Panc1 (cell line): Measurements from ENCODE around the gene PREB. TPM values are rescaled to one million over a fixed set of nuclear protein-coding genes. Genes with fewer than 3 reads are reported as not detected.

ENCODE experiments used
- ATAC-seq: fragments of 200-7000 bp; cut with Tn5 transposase; 2 replicates; pipeline ENCODE4 v1.9.1; 2020; ENCODE audit warnings: mild to moderate bottlenecking, moderate library complexity
- BruUV-seq: library from RNA; stranded (reverse); fragments of 400-500 nt; replicated peaks from 2 replicates; lab custom pipeline; 2021; lab: Mats Ljungman, UMichigan
- CTCF ChIA-PET: fragments of 300-600 bp; sonication (Branson Sonifier 250); formaldehyde crosslinking; loops from one replicate; lab custom pipeline; 2022; ENCODE audit warnings: antibody characterized with exemption; lab: Charles Lee
- POLR2A ChIA-PET: fragments of 300-600 bp; sonication (Branson Sonifier 250); formaldehyde crosslinking; loops from one replicate; lab custom pipeline; 2022; ENCODE audit warnings: antibody characterized with exemption; lab: Charles Lee
- DNase-seq: peaks from one replicate; pipeline ENCODE4 v3.0.0-alpha.2; 2010; ENCODE audit warnings: low read depth, low spot score
- H3K27ac ChIP-seq: 2 replicates; pipeline ENCODE4 v1.5.1; 2011; ENCODE audit warnings: mild to moderate bottlenecking, low read length, inconsistent platforms
- H3K27me3 ChIP-seq: fragments of 200-500 bp; sonication (Bioruptor generic); 2 replicates; pipeline ENCODE4 v1.6.0; 2014; ENCODE audit warnings: low read length, inconsistent platforms; ENCODE audit not compliant: control insufficient read depth, insufficient read depth
- H3K36me3 ChIP-seq: fragments of 200-500 bp; sonication (Bioruptor generic); 2 replicates; pipeline ENCODE4 v1.5.1; 2014; ENCODE audit warnings: inconsistent platforms, mild to moderate bottlenecking, low read length, moderate library complexity; ENCODE audit not compliant: control insufficient read depth, insufficient read depth
- H3K4me1 ChIP-seq: 2 replicates; pipeline ENCODE4 v1.5.1; 2011; ENCODE audit warnings: inconsistent platforms, mild to moderate bottlenecking, low read length, moderate library complexity; ENCODE audit not compliant: control insufficient read depth, insufficient read depth
- H3K4me3 ChIP-seq, 2 experiments: 2 replicates each; pipeline ENCODE4 v1.5.1; 2011 to 2012; ENCODE audit warnings: low read depth in 2 of 2, low read length in 2 of 2, mild to moderate bottlenecking in 2 of 2, inconsistent platforms in 1 of 2, moderate library complexity in 1 of 2
- H3K9me3 ChIP-seq: fragments of 200-500 bp; sonication (Bioruptor generic); 2 replicates; pipeline ENCODE4 v1.5.1; 2014; ENCODE audit warnings: low read depth, mild to moderate bottlenecking, inconsistent platforms, low read length, moderate library complexity; ENCODE audit not compliant: control insufficient read depth, insufficient read depth
- POLR2AphosphoS5 ChIP-seq: IDR thresholded peaks from 2 replicates; pipeline ENCODE4 v1.6.1; 2012; ENCODE audit warnings: mild to moderate bottlenecking, low read depth, low read length, moderate library complexity
- REST ChIP-seq, 2 experiments: IDR thresholded peaks; 2 replicates each; pipeline ENCODE4 v1.6.1; 2011 to 2012; ENCODE audit warnings: low read depth in 2 of 2, control low read depth in 1 of 2, low read length in 1 of 2, mild to moderate bottlenecking in 1 of 2, moderate library complexity in 1 of 2; ENCODE audit not compliant: insufficient read depth in 1 of 2
- SIN3A ChIP-seq: IDR thresholded peaks from 2 replicates; pipeline ENCODE4 v1.6.1; 2012; ENCODE audit warnings: low read depth, mild to moderate bottlenecking, low read length, moderate library complexity, borderline replicate concordance; ENCODE audit not compliant: insufficient read depth
- TCF7L2 ChIP-seq: IDR thresholded peaks from 2 replicates; pipeline ENCODE4 v1.6.1; 2011; ENCODE audit warnings: mild to moderate bottlenecking, low read depth, low read length, inconsistent platforms
- in situ Hi-C: cut with HindIII; loops from 2 replicates; pipeline ENCODE4 v1.10.0; 2016; ENCODE audit warnings: low sequenced_read_pairs, low pct_unique_long_range_greater_than_20kb
- intact Hi-C: fragments of 100-400 bp; cut with micrococcal nuclease; formaldehyde crosslinking; loops from one replicate; pipeline ENCODE4 v1.10.0; 2022; ENCODE audit not compliant: unreplicated experiment
- total RNA-seq: library from RNA; stranded (reverse); gene quantifications from one replicate; pipeline ENCODE4 v1.2.1, GENCODE V29; 2021; ENCODE audit not compliant: unreplicated experiment
- TF ChIP-seq, protein P1 (sequence below): fragments of 450-650 bp; IDR thresholded peaks from 2 replicates; pipeline ENCODE4 v1.5.1; 2017; ENCODE audit warnings: mild to moderate bottlenecking

The PREB gene
- total RNA-seq, 1 experiment from 2014 or later, result 60.9 TPM

DNA sequence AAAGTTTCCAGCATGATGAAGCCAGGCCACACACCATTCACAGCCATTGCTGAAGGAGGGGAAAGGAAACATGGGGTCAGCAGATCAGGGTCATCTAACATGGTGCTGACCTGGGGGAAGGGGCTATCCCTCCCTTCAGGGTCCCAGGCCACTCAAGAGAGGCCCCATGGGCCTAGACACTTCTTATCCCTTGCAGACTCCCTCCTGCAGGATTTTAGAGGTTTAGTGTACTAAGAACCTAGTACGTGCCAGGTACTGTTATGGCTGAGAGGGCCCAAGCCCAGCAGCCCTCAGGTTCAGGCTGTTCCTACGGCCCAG is 39.0 kb downstream of the PREB start:
- Histone ChIP-seq H3K27ac (no peak overlapping the region), H3K36me3 (no peaks in the 10 kb centered on the region), H3K9me3 (no peaks in the 10 kb centered on the region), H3K4me3 (no peak overlapping the region), H3K27me3 (no peaks in the 10 kb centered on the region), H3K4me1 (no peaks in the 10 kb centered on the region)
- CTCF ChIA-PET, result no interaction called here
- ATAC-seq (no peak), DNase-seq (no peak)
- POLR2A ChIA-PET, result no interaction called here
- in situ Hi-C loops, result no loop called here
- TF ChIP-seq TCF7L2 (no peak), REST (IDR thresholded peaks at IDR 0.05; ENCODE audit: insufficient read depth in 1 of 2, low read depth in 2 of 2, low read length in 1 of 2) (no peak)
- intact Hi-C loops, result loop anchor here (5.0 kb wide), 1 partner anchor 187 kb away; the partner anchor contains the start of gene TRIM54
- BruUV-seq, result no TSS peak

DNA sequence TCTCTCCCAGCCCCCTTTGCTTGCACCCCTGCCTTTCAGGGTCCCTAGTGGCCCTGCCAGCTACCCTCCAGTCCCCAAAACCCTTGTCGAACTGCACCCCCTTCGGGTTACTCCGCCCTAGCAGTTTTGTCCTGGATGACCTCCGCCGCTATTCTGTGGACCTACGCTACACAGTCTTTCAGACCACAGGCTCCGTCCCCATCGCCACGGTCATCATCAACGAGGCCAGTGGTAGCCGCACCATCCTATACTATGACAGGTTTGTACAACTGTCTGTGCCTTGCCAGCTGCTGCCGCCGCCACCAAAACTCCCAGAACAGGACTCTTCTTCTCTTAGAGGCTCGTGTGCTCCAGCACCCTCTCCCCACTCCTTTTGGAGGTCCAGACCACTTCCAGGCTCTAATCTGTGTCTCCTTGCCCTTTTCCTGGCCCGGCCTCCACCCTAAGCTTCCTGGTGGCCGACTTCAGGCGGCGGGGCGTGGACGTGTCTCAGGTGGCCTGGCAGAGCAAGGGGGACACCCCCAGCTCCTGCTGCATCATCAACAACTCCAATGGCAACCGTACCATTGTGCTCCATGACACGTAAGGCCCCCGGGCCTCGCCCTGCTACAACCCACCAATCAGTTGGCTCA is 40.0 kb downstream of the PREB start:
- CTCF ChIA-PET, result no interaction called here
- in situ Hi-C loops, result no loop called here
- TF ChIP-seq REST (IDR thresholded peaks at IDR 0.05; ENCODE audit: insufficient read depth in 1 of 2, low read depth in 2 of 2, low read length in 1 of 2) (no peak), POLR2AphosphoS5 (no peak), SIN3A (no peak), TCF7L2 (no peak)
- TF ChIP-seq, protein P1, sequence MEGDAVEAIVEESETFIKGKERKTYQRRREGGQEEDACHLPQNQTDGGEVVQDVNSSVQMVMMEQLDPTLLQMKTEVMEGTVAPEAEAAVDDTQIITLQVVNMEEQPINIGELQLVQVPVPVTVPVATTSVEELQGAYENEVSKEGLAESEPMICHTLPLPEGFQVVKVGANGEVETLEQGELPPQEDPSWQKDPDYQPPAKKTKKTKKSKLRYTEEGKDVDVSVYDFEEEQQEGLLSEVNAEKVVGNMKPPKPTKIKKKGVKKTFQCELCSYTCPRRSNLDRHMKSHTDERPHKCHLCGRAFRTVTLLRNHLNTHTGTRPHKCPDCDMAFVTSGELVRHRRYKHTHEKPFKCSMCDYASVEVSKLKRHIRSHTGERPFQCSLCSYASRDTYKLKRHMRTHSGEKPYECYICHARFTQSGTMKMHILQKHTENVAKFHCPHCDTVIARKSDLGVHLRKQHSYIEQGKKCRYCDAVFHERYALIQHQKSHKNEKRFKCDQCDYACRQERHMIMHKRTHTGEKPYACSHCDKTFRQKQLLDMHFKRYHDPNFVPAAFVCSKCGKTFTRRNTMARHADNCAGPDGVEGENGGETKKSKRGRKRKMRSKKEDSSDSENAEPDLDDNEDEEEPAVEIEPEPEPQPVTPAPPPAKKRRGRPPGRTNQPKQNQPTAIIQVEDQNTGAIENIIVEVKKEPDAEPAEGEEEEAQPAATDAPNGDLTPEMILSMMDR, result no peak

More for the DNA sequence above, 40.0 kb downstream of the PREB start:
- no peaks in the 10 kb centered on the region for H3K27me3 ChIP-seq
- H3K4me3 ChIP-seq, result no peak overlapping the region
- H3K36me3 ChIP-seq, result no peaks in the 10 kb centered on the region
- DNase-seq (no peak), ATAC-seq (no peak)
- no peak overlapping the region for H3K27ac ChIP-seq
- POLR2A ChIA-PET, result no interaction called here
- H3K9me3 ChIP-seq, result no peaks in the 10 kb centered on the region
- BruUV-seq, result no TSS peak
- intact Hi-C loops, result no loop called here
- no peaks in the 10 kb centered on the region for H3K4me1 ChIP-seq
